Suppressor macrophage treated with lipopolysaccharide for 1 hour (primary cell): Measurements from ENCODE around the gene FOSL1.

Source experiments
- DNase-seq, 3 donors: peaks; one replicate each; pipeline ENCODE4 v3.0.0-alpha.2; 2020 to 2022

Gene FOSL1

DNA sequence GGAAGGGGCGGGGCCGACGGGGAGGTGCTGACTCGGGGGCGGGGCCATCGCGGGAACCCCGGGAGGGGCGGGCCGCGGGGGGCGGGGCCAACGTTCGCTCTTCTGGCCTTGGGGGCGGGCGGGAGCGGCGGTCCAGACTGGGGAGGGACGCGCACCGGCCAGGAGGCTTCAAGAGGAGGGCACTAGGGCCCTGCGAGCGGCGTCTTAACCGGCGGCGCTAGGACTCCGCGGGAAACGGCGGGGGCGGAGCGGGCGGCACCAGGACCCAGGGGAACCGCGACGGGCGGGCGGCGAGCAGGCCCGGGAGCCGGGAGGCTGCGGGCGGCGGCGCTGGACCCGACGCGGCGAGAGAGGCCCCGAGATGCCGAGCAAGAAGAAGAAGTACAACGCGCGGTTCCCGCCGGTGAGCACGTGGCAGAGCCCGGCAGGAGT, 19.0 kb upstream of the FOSL1 start, which contains the start of gene DRAP1:
DRAP1 (plus strand) TSS at position 286 of the 432 bp plus-strand sequence; CDS start at position 362, 76 bp downstream.
- peak; percentile 99 to 100 (median 99) for DNase-seq

DNA sequence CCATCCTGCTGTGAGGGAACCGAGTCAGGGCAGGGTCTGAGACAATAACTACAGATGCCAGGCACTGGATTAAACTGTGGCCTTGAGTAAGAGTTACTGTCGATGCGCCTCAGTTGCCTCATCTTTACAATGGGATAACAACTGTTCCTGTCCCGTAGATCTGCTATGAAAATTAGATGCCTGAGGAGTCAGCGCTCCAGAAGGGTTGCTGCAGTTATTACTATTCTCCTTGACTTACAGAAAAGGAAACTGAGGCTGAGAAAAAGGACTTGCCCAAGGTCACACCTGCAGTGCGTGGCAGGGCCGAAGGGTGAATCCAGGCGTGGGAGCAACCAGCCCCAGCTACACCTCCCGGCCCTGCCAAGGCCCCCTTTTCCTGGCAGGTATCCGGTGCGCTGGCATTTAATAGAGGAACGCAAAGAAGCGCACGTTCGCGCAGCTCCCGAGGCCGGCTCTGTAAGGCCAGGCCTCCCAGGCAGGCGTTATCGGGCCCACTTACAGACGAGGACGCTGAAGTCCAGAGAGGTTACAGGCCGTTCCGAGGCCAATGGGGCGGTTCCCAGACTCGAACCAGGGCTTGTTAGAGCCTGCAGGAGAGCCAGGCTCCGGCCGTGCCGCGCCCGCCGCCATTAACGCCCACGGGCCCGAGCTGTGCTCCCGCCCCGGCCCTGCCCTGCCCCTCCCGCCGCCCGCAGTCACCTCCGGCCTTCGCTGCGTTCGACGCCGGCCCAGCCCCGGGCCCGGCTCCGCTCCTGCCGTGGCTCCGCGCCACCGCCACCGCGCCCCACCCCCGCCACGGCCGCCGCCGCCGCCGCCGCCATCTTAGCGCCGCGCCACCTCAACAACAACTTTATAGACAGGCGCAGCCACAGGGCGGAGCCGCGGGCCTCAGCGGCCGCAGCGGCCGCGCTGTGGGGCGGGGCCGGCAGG, 18.3 kb upstream of the FOSL1 start, which contains the start of gene C11orf68:
C11orf68 (minus strand) TSS at position 852 of the 930 bp plus-strand sequence; CDS start at position 821, 31 bp downstream.
- no peak for DNase-seq

DNA sequence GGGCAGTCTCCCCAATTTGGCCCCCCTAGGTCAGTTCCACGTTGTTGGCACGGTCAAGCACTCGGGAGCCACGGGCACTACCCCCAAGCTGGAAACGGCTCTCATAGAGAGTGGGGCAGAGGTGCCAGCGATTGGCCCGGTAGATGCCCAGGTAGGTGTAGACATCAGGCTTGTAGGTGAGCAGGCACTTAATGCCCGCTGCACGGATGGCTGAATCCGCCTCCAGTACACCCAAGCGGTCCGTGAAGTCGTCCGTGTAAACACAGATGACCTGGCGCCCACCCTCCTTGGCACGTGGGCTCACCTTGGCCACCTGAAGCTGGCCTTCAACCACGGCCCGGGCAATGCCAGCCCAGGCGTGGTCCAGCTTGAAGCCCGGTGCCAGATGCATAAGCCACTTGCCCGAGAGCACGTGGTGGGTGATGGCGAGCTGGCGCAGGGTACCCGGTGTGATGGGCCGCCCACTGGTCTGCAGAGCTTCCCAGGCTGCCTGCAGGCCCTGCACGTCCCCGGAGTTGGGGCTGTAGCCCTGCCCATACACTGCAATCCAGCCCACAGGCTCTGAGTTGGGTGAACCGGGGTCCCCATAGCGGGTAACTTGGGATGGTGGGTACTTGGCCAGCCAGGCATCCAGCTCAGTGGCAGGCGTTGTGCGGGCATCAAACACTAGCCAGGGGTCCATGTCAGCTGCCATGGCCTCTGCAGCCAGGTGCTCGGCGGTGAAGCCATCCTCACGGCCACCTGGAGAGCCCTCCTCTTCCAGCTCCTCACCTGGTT, 17.4 kb upstream of the FOSL1 start:
- no peak for DNase-seq

DNA sequence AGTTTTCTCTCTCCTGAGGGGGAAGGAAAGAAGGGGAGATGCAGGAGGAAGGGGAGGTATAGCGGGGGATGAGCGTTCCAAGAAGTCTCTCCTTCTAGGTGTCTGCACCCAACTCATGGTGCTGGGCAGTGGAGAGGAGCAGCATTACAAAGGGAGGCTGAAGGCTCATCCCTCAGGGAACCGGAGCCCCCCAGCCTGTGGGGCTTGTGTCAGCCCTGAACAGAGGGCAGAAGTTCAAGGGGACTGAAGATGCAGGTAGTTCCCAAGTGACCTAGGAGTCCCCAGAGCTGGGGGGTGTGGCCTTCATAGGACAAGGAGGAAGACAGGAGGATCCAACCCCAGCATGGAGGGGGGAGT, 16.9 kb upstream of the FOSL1 start:
- DNase-seq, result no peak

DNA sequence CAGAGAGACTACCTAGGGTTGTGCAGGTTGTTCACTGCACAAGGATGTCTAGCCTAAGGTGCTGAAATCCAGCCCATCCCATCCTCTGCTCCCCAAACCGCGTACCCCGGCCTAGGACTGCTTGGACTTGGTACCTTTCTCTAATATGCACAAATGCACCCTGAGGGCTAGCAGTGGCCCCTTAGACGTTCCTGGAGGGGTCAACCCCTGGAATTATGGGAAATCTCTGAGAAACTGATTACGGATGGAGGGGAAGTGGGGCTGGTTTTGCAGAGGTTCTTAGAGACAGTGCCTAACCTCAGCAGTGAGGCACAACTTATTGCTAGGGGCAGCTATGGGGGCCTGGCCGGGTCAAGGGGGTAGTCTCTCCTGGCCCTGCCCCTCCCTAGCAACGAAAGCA, 16.2 kb upstream of the FOSL1 start:
- DNase-seq, result no peak

DNA sequence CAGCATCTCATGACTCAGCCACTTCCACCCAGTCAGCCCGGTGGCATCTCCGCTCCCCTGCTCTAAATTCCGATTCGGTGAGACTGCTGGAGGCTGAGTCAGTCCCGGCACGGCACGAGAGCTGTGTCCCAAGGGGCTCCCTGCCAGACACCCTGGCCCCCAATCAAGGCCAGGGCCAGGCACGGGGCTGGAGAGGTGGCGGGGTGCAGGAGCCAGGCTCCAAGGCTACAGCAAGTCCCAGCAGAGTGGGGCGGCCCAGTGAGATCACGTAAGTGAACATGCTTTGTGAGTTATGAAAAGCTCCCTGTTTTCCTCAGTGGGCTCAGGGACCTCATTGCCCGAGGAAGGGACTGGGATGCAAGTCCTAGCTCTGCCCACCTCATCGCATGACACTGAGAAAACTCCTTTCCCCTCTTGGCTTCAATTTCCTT, 15.6 kb upstream of the FOSL1 start:
- peak; percentile 85 for DNase-seq

DNA sequence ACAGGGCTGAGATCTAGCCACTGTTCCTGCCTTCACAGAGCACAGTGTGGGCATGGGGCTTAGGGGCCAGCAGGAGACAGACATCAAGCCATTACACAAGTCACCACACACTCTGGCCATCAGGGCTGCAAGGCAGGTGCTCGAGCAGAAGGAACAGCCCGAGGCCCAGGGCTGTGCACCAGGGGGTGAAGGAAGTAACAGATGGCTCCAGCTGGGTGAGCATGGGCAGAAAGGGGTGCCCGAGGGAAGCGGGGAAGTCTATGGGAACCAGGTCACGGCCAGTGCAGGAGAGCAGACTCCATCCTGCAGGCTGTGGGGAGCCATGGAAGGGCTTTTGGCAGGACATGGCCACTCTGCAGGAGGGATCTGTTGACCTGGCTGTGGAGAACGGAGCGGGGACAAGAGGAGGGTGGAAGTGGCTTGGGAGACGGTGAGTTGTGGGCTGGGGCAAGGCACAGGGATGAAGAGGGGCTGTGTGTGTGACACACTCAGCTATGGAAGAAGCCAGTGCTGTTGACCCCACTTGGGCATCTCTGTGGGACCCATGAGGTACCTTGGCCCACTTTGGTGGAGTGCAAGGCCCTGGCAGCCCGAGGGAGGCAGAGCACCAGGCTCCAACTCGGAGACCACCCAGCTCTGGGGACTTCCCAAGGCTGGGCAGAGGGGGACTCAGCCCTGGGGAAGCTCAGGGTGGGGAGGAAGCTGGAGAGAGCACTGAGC, 15.1 kb upstream of the FOSL1 start:
- no peak for DNase-seq

DNA sequence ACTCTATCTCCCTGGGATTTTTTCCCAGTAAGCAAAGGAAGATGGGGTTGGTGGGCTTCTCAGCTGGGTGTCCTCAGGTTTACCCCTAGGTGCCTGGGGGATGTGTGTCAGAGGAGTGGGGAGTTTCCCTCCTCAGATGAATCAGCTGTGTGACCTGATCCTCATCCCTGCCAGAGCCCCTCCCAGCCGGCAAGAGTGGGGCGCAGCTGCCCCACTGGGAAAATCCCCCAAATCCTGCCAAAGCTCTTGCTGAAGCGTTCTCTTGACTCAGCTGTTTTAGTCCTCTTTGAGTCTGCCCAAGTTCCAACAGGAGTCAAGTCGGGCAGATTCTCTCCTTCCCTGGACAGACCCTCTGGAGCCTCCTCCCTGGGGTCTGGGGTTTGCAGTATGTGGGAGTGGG, 12.7 kb upstream of the FOSL1 start:
- DNase-seq, result peak; percentile 79 to 86 (median 84)

DNA sequence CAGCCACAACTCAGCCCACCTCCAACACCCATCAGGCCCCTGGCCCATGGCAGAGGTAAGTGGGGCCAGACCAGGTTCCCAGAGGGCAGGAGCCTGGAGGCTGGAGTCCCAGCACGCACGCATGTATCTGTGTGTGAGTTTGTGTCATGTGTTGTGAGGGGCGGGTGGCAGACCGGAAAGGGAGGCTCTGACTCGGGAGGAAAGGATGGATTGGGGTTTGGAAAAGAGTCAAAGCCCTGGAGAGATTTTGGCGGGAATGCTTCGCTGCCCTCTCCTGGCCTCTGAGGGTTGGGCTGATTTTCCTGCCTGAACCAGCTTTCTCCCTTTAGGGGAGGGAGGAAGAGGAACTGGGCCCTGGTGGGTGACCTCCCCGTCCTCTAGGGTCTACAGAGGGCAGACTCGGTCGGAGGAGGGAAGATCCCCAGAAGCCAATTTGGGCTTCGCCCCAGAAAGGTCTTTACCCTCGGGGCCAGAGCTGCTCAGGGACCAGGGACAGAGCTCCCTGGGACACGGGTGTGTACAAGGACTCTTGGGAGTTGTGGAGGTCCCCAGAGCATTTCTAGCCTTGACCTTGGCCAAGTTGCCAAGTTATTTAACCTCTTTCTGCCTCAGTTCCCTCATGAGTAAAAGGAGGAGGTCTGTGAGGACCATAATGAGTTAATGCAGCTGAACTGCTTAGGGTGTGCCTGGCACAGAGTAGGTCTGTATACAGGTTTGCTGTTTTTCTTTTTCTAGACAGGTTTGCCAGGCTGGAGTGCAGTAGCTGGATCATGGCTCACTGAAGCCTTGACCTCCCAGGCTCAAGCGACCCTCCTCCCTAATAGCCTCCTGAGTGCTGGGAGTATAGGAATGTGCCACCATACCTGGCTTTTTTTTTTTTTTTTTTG, 11.7 kb upstream of the FOSL1 start:
- DNase-seq, result peak in 1 of 3 donors; percentile 46

DNA sequence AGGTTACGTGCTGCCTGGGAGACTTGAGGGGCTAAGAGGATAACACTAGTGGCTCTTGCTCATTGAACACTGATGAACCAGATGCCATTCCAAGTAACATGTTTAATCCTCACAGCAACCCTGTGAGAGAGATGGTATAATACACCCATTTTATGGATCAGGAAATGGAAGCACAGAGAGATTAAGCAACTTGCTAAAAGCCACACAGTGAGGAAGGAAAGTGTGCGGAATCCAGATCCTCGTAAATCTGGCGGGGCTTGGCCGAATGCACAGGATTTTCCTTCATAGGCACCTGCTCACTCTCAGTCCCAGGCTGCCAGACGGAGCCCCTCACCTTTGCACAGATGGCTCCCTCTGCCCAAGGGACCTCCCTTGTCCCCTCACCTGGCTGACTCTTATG, 7.7 kb upstream of the FOSL1 start:
- no peak for DNase-seq

DNA sequence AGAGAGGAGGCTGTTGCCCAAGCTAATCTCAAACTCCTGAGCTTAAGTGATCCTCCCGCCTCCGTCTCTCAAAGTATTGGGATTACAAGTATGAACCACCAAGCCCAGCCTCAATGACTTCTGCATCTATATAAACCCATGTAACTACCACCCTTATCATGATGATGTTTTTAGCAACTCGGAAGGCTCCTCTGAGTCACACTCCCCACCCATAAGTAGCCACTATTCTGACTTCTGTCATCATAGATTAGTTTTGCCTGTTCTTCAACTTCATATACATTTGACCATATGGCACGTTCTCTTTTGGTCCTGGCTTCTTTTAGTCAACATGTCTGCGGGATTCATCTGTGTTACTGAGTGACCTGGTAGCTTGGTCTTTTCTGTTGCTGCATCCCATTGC, 6.4 kb upstream of the FOSL1 start:
- DNase-seq, result no peak

DNA sequence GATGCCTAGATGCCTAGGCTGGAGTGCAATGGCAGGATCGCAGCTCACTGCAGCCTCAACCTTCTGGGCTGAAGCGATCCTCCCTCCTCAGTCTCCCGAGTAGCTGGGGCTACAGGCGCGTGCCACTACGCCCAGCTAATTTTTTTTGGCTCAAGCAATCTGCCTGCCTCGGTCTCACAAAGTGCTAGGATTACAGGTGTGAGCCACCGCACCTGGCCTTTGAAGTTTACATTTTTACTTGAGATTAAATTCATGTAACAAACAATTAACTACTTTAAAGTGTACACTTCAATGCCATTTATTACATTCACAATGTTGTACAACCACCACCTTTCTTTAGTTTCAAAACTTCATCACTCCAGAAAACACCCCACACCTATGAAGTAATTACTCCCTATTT, 3.5 kb upstream of the FOSL1 start:
- no peak for DNase-seq

DNA sequence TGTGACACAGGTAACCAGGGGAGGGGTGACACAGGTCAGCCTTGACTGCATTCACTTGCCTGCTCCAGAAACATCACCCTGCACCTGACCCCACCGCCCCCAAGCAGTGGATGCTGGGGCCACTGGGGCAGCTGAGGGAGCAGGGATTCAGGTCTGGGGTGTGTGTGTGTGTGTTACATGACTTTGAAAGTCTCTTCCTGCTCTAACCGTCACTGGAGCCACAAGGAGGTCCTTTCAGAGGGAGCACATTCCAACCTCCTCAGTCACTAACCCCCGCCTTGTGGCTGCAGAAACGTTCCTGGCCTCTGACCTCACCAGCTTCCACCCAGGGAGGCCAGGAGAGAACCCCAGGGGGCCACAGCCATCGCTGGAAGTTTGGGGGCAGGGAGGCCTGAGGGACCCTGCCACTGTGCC, 2.9 kb upstream of the FOSL1 start:
- no peak for DNase-seq

DNA sequence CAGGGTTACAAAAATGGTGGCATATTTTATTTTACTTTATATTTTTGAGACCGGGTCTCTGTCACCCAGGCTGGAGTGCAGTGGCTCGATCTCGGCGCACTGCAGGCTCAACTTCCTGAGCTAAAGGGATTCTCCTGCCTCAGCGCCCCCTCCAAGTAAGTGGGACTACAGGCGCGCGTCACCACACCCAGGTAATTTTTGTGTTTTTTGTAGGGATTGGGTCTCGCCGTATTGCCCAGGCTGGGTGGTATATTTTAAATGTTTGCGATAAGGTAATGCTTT, 652 bp upstream of the FOSL1 start:
- DNase-seq, result no peak

DNA sequence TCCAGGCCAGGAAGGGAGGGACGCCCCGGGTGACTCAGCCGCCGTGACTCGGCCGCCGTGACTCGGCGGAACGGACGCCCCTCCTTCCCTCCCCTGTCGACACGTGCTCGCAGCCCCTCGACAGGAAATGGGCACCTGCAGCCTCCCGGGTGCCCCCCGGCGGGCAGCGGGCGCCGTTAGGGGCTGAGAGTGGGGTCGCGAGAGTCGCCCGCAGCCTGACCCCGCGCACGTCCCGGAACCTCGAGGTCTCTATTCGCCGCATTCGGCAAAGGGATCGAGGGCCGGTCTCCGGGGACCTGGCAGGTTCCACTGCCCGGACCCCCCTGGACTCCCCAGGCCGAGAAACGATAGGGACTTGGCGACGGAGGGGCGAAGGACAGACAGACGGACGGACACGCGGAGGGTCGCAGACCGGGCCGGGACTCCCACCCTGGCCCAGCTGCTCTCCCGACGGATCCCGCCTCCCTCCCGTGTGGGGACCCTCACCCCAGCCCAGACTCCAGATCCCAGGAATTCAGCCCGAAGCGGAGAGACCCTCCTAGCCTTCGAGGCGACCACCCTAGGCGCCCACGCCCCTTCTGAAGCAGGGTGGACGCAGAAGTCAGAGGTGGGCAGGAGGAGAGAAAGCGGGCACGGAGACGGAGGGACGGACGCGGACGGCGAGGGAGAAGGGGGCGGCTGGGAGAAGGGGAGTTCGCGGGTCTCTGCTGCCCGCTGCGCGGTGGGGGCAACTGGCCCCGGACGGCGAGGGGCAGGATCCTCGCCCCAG, 648 bp downstream of the FOSL1 start:
- peak; percentile 90 to 95 (median 91) for DNase-seq

DNA sequence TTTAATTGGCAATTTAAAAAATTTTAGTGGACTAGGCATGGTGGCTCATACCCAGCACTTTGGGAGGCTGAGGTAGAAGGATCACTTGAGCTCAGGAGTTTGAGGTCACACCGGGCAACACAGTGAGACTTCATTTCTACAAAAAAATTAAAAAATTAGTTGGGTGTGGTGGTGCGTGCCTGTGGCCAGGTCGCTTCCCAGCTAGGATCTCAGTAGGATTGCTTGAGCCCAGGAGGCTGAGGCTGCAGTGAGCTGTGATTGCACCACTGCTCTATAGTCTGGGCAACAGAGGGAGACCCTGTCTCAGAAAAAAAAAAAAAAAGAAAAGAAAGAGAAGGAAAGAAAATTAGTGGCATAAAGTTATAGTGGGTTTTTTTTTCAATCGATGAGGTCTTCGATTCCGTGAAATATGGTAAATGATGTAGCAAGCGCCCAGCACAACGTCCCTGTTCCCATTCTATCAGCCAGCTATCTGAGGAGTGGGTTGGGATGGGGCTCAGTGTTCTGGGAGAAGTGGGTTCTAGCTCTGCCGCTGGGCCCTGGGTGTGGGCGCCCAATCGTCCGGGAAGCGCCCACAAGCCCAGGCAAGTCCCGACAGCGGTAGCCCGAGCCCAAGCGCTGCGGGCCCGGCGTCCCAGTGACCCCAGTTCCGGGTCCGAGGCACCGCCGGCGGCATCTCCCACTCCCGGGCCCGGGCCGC, 1.4 kb downstream of the FOSL1 start:
- DNase-seq, result no peak

DNA sequence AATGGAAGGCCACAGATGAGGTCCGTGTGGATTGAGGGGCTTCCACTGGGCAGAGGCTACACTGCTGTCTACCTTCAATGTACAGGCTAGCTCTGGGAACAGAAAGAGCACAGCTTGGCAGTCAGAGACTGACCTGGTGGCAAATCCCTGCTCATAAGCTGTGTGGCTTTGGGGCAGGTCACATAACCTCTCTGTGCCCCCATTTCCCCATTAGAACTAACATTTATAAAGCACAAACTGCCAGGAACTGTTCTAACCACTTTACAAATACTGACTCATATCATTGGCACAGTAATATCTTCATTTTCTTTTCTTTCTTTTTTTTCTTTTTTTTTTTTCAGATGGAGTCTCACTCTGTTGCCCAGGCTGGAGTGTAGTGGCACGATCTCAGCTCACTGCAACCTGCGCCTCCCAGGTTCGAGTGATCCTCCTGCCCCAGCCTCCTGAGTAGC, 3.1 kb downstream of the FOSL1 start:
- no peak for DNase-seq

DNA sequence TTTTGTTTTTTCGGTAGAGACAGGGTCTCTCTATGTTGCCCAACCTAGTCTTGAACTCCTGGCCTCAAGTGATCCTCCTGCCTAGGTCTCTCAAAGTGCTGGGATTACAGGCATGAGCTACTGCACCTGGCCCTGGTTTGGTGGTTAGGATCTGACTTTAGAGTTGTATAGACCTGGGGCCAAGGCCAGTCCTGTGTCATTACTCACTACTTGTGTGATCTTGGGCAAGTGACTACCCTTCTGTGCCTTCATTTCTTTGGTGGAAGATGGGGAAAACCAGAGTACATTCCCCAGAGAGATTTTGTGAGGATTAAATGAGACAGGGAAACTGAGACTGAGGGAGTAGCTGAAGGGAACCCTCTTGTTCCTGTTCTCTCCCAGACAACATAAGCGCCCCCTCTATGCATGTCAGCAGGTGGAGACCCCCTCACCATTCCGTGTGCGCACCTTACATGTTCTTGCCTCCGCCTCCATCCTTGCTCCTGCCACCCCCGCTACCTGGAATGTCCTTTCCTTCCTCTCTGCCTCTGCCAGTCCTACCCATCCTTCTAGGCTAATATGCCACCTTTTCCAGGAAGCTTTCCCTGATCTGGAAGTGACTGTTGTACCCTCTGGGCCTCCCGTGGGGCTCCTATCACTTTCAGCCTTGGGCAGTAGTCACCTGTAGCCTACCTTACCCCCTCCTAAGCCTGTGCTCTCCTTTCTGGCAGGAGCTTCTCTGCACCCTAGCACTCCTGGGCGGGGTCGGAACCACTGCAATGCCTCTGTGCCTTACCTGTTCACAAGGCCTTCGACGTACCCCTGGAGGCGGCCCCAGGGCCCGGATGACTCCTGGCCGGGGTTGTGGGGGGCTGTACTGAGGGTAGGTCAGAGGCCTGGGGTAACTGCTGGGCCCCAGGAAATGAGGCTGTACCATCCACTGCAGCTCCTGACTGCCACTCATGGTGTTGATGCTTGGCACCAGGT, 3.9 kb downstream of the FOSL1 start:
- peak; percentile 46 to 62 (median 53) for DNase-seq

DNA sequence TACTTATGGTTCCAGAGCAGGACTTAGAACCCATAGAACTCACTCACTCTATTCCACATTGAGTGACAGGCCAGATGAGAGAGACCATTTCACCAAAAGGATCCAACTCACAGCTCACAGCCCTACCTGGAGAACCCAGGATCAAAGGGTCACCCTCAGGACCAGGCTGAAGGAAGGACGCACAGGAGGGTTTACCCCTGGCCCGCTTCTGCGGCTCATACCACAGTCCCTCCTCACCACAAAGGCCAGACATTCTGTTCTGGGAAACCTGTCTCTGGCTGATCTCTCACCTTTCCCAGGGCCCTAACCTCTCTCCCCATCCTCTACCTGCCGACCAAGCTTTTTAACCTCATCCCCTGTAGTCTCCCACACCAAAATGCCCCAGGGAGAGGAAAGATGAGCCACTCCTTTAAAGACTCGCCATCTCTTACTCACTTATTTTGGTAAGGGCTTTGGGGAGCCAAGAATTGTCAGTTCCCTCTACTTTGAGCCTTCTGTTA, 4.7 kb downstream of the FOSL1 start:
- no peak for DNase-seq
